ENCODE results near the gene UBXN4. TPM values are rescaled to one million over a fixed set of nuclear protein-coding genes. Genes with fewer than 3 reads are reported as not detected.

UBXN4 gene
- total RNA-seq, 1 experiment from 2014 or later = 65.4 TPM

DNA sequence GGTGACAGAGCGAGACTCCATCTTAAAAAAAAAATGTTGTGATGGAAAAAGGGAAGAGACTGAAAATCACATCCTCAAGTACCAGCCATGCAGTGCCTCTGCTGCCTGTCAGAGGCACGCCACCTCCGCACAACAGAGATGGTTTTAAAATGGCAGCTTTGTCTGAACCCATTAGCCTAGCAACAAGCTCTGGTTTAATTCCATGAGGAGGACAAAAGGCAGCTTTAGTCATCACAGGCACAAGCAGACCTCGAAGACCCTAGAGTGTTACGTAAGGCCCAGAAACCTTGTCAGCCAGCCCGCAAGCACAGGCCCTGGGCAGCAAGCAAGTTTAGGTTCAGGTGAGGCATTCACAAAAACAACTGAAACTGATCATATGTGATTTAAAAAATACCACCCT, 84.9 kb downstream of the UBXN4 start:
- no peak overlapping the region for H3K4me2 ChIP-seq (ENCODE audit: insufficient read depth, insufficient read length, low read length)
- no peak overlapping the region for H2AK5ac ChIP-seq (ENCODE audit: insufficient read length, low read length)
- no peaks in the 10 kb centered on the region for H3K4me1 ChIP-seq (ENCODE audit: insufficient read depth, low read length)
- TF ChIP-seq, protein P1, sequence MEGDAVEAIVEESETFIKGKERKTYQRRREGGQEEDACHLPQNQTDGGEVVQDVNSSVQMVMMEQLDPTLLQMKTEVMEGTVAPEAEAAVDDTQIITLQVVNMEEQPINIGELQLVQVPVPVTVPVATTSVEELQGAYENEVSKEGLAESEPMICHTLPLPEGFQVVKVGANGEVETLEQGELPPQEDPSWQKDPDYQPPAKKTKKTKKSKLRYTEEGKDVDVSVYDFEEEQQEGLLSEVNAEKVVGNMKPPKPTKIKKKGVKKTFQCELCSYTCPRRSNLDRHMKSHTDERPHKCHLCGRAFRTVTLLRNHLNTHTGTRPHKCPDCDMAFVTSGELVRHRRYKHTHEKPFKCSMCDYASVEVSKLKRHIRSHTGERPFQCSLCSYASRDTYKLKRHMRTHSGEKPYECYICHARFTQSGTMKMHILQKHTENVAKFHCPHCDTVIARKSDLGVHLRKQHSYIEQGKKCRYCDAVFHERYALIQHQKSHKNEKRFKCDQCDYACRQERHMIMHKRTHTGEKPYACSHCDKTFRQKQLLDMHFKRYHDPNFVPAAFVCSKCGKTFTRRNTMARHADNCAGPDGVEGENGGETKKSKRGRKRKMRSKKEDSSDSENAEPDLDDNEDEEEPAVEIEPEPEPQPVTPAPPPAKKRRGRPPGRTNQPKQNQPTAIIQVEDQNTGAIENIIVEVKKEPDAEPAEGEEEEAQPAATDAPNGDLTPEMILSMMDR (conservative IDR thresholded peaks at IDR 0.05) = no peak
- no peak overlapping the region for H3T11ph ChIP-seq (ENCODE audit: low read length)
- no peak overlapping the region for H2BK12ac ChIP-seq (ENCODE audit: insufficient read length, low read depth, low read length)
- H4K91ac ChIP-seq (ENCODE audit: insufficient read length, low read depth, low read length) = no peak overlapping the region
- H3K79me1 ChIP-seq (ENCODE audit: insufficient read depth, low read depth, low read length, poor library complexity, severe bottlenecking) = no peaks in the 10 kb centered on the region
- H3K4ac ChIP-seq (ENCODE audit: low read depth, low read length) = no peak overlapping the region
- no peak overlapping the region for H4K8ac ChIP-seq (replicated peaks; ENCODE audit: insufficient read length, low read depth, low read length)
- DNase-seq = no peak
- H2AFZ ChIP-seq (ENCODE audit: low read length) = no peak overlapping the region
- no peak overlapping the region for H3K18ac ChIP-seq (ENCODE audit: insufficient read length, low read depth, low read length)
- H3K4me3 Mint-ChIP-seq = no peak overlapping the region
- H2BK120ac ChIP-seq (ENCODE audit: low read depth, low read length, poor library complexity, severe bottlenecking) = no peak overlapping the region
- peaks cover 0 to 7% (median 4%) of the 10 kb centered on the region in 3 experiments; a peak in 4 of 7 replicates for H3K36me3 Mint-ChIP-seq (ENCODE audit: insufficient read depth in 1 of 3, low read depth in 3 of 3)
- H3K23me2 ChIP-seq (ENCODE audit: insufficient read length, low read depth, low read length, poor library complexity, severe bottlenecking) = no peaks in the 10 kb centered on the region
- no peak overlapping the region for H3K27ac Mint-ChIP-seq
- H3K14ac ChIP-seq (ENCODE audit: insufficient read depth, low read length) = no peak overlapping the region
- no peak overlapping the region for H3K23ac ChIP-seq (ENCODE audit: insufficient read length, low read depth, low read length)
- no peak overlapping the region for H3K27ac ChIP-seq (ENCODE audit: insufficient read length, low read depth, low read length)
- H3K4me1 Mint-ChIP-seq = no peaks in the 10 kb centered on the region
- no peaks in the 10 kb centered on the region for H3K79me2 ChIP-seq (ENCODE audit: insufficient read depth, low read length)
- H3K9ac ChIP-seq (ENCODE audit: extremely low read depth, insufficient read length, low read length) = no peak overlapping the region
- H3K27me3 ChIP-seq (ENCODE audit: insufficient read depth, low read length) = no peaks in the 10 kb centered on the region
- H3K9me3 ChIP-seq (ENCODE audit: control insufficient read depth, low read depth, low read length) = no peaks in the 10 kb centered on the region
- H3K27me3 Mint-ChIP-seq (ENCODE audit: low read depth) = no peaks in the 10 kb centered on the region; the same call in 1 of the 2 replicates
- H3K56ac ChIP-seq (ENCODE audit: insufficient read length, low read depth, low read length) = no peak overlapping the region
- H3K9me3 Mint-ChIP-seq = peaks cover 10% of the 10 kb centered on the region in 2 experiments; a peak in 4 of 5 replicates
- no peak overlapping the region for H2BK20ac ChIP-seq (ENCODE audit: low read depth, low read length, poor library complexity, severe bottlenecking)
- H2BK15ac ChIP-seq (ENCODE audit: low read depth, low read length) = no peak overlapping the region
- no peak overlapping the region for H4K5ac ChIP-seq (ENCODE audit: insufficient read length, low read depth, low read length)
- no peak overlapping the region for H2BK5ac ChIP-seq (ENCODE audit: insufficient read length, low read length)
- WGBS (ENCODE audit: extremely low coverage, insufficient read length, low lambda C conversion rate) = no CpG with 5 or more reads among the region's 6 CpGs
- no peaks in the 10 kb centered on the region for H4K20me1 ChIP-seq (ENCODE audit: control insufficient read depth, insufficient read depth, insufficient read length)

All from H9 (cell line).